HG03139 (cell line): ENCODE results near the gene FES.
"Not testable (repeated sequence)": the region's sequence is repeated elsewhere in the genome, so short reads cannot be mapped to it uniquely, and the experiment has no call there.

ENCODE experiments used
- ATAC-seq: cut with Tn5 transposase; IDR thresholded peaks from one replicate; pipeline ENCODE4 v1.9.1; 2021; ENCODE audit not compliant: unreplicated experiment

The FES gene

DNA sequence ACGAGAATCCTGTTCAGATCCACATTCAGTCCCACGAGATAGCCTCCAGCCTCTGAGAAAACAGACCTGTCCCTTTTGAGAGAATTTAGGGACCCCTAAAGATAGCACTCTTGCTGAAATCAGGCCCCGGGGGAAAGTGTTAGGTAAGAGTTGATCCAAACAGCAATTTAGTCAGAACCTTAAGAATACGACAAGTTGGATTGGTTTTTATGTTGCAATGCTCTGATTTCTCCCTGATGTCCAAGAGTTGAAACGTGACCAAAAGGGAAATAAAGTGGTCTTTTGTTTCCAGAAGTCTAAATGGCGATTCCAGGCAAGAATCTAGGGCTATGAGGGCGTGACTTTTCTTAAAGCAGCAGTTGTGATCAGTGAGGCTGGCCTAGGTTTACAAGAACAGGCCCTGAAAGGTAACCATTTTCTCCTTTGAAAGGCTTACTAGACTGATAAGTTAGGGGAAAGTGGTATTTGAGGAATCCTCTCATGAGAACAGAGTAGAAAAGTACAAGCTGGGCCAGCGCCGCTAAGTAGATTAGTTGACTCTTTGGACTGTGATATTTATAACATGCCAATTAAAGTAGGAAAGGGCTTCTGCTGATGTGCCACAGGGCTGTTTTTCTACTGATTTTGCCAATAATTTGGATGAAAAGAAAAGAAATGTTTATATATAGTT lies 23.7 kb downstream of the FES start:
- ATAC-seq = no peak

DNA sequence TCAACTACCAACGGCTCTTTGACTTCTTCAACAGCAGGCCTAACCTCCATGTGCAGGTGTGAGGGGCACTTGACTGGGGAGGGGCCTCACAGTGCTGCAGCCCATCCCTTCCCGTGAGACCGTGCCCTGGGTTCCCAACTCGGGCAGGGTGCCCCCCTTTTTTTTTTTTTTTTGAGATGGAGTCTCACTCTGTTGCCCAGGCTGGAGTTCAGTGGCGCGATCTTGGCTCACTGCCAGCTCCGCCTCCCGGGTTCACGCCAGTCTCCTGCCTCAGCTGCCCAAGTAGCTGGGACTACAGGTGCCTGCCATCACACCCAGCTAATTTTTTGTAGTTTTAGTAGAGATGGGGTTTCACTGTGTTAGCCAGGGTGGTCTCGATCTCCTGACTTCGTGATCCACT lies 25.1 kb downstream of the FES start:
- not testable (repeated sequence) for ATAC-seq

DNA sequence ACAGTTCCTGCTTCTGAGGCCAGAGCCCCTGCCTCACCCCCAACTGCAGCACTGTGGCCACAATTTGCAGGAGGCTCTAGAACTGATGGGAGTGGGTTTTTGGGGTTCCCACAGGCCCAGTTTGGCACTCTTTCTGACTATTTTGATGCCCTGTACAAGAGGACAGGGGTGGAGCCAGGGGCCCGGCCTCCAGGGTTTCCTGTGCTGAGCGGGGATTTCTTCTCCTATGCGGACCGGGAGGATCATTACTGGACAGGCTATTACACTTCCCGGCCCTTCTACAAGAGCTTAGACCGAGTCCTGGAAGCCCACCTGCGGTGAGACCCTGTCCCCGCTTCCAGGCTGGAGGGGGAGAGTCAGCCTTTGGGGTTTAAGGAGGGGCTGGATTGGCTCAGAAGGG lies 25.7 kb downstream of the FES start:
- no peak for ATAC-seq

DNA sequence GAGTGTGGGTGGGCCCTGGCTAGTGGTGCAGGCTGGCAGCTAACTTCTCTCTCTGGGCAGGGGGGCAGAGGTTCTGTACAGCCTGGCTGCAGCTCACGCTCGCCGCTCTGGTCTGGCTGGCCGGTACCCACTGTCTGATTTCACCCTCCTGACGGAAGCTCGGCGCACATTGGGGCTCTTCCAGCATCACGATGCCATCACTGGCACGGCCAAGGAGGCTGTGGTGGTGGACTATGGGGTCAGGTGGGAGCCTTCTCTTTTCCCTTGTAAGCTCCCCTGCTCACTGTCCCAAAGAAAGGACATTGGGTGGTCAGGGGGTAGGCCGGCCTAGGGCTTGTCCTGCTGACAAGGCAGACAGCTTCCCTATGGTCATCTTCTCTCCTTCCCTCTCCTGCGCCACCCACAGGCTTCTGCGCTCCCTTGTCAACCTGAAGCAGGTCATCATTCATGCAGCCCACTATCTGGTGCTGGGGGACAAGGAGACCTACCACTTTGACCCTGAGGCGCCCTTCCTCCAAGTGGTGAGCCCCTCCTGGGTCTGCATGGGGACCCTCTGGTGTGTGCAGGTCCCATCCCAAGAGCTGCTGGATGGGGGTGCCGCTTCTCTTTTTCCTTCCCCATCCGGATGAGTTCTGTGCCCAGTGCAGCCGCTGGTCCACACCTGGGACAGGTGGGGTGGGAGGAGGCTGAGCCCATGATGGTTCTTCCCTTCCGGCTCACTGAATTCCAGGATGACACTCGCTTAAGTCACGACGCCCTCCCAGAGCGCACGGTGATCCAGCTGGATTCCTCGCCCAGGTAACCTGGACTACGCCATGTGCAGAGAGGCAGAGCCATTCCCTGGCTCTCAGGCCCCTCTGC lies 26.4 kb downstream of the FES start:
- ATAC-seq = no peak

DNA sequence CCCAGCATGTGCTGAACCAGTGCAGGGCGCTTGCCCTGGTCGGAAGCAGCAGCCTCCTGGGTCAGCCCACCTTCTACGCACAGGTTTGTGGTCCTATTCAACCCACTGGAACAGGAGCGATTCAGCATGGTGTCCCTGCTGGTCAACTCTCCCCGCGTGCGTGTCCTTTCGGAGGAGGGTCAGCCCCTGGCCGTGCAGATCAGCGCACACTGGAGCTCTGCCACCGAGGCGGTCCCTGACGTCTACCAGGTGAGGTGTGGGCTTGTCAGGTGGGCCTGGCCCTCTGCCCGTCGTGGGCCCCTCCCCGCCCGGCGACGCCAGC lies 27.0 kb downstream of the FES start:
- ATAC-seq = no peak

DNA sequence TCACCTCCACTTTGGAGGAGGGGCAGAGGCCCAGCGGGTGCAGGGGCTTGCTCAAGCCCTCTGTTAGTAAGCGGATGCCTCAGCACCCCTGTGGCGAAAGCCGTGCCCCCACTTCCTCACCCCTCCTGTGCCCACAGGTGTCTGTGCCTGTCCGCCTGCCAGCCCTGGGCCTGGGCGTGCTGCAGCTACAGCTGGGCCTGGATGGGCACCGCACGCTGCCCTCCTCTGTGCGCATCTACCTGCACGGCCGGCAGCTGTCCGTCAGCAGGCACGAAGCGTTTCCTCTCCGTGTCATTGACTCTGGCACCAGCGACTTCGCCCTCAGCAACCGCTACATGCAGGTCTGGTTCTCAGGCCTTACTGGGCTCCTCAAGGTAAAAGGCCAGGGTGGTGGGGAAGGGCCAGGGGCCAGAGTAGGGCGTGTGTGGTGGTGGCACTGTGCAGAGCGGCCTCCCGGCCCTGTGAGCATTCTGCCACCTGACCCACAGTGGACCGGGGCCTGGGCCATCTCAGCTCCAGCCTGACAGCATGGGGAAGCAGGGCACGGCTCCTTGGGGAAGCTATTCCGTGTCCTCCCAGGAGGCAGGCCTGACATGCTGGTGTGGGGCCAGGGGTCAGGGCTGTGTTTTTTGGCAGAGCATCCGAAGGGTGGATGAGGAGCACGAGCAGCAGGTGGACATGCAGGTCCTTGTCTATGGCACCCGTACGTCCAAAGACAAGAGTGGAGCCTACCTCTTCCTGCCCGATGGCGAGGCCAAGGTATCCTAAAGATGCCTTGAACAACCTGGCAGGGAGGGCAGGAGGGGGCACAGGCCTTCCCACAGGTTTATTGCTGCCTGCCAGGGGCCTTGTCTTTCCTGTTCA lies 27.8 kb downstream of the FES start:
- ATAC-seq = no peak

DNA sequence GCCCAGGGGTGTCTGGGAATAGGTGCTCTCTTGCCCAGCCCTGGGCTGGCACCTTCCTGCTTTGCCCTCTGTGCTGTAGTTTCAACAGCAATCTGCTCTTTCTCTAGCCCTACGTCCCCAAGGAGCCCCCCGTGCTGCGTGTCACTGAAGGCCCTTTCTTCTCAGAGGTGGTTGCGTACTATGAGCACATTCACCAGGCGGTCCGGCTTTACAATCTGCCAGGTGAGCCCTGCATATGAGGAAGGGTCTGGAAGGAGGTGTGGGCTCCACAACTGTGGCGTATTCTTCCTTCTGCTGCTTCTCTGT lies 28.4 kb downstream of the FES start:
- no peak for ATAC-seq

DNA sequence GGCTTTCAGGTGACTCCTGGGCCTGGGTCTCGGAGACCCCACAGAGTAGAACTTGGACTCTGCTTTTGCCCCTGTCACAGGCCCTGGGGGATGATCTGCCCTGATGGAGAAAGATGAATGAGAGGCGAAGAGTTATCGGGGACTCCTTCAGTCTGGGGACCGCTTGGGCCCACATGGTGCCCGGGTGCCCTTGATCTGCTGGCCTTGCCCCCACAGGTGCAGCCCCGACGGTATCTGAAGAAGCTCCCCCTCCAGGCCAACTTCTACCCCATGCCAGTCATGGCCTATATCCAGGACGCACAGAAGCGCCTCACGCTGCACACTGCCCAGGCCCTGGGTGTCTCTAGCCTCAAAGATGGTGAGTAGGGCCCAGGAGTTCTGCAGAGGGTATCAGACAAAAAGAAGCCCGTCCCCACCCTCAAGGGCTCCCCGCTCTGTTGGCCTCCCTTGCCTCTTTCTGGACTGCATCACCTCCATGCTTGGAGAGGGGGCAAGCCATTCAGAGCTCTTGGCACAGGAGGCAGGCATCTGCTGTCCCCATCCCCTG lies 29.2 kb downstream of the FES start:
- no peak for ATAC-seq

DNA sequence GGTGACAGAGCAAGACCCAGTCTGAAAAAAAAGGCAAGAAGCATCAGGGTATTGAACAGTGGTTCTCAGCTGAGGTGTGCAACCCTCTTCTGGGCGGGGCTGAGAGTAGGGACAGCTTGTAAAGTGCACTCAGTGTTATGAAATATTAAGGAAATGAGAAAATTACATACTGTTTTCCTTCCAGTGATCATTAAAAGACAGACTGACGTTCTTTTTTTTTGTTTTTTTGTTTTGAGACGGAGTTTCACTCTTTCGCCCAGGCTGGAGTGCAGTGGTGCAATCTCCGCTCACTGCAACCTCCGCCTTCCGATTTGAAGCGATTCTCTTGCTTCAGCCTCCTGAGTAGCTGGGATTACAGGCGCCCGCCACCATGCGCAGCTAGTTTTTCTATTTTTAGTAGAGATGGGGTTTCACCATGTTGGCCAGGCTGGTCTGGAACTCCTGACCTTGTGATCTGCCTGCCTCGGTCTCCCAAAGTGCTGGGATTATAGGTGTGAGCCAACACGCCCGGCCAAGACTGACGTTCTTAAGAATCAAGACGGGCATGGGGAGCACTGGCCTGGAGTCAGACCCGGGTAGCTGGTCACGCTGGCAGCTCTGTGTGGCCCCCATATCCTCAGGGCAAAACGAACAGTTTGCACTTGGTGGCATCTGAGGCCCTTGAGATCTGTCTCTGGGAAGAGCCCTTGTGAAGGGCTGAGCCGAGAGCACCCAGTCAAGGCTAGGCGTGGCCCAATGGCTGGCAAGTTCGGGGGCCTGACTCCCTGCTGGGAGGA lies 30.2 kb downstream of the FES start:
- no peak for ATAC-seq

DNA sequence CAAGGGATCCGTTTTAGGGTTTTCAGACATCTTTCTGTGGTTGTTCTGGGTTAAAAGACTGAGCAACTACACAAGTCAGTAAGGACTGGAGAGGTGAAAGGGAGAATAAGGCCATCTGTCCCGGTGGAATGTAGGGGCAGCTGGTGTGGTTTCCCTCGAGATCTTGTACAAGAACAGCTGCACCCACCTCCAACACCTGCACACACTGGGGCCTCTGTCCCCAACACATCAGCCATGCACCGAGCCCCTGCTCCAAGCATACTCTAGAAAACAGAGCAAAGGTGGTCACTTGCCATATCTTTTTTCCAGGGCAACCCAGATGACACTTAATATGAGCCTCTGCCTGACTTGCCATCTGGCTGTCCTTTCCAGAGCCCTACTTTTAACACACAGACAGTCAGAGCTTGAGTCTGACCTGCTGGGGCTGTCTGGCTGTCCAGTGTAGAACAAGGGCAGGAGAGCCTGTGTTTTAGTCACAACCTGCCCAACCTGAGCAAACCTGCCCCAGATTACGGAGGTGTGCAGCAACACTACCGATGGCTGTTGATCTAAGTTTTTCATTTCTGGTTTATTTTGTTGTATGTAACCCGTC lies 31.0 kb downstream of the FES start:
- no peak for ATAC-seq

DNA sequence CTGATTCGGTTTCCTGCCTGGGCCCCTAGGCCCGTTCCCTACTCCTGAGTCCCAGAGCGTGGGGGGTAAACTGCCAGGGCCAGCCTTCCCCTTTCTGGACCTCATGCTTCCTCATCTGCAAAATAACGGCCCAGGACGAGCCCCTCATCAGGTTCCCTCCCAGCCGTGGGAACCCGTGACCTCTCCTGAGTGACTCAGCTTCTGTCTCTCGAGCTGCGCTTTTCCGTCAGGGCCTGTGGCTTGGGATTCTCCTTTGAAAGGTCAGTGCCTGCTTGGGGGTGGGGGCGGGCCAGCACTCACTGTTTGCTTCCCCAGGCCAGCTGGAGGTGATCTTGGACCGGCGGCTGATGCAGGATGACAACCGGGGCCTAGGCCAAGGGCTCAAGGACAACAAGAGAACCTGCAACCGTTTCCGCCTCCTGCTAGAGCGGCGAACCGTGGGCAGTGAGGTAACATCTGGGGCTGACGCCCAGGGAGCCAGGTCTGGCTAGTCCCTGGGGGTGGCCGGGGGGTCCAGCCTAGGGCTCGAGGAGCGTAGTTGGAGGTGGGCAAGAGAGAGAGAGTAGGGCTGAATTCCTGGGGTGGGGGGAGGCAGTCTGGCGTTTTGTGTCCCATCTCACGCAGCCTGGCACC lies 31.6 kb downstream of the FES start:
- no peak for ATAC-seq

DNA sequence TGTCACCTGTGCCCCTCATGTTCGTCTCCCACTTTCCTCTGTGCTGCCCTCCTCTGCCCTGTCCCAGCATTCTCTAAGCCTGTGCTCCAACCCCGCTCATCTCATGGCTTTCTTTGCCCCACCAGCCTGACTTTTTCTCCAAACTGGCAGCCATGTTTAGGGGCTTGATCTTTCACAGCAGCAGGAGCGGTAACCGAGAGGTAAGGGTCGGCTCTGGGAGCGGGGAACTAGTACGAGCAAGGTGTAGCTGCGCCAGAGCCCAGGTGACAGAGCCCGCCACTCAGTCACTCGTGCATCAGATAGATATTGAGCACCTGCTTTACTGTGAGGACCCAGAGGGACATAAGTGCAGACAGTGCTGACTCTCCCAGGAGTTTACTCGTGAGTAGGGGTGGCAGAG lies 32.2 kb downstream of the FES start:
- ATAC-seq = no peak

DNA sequence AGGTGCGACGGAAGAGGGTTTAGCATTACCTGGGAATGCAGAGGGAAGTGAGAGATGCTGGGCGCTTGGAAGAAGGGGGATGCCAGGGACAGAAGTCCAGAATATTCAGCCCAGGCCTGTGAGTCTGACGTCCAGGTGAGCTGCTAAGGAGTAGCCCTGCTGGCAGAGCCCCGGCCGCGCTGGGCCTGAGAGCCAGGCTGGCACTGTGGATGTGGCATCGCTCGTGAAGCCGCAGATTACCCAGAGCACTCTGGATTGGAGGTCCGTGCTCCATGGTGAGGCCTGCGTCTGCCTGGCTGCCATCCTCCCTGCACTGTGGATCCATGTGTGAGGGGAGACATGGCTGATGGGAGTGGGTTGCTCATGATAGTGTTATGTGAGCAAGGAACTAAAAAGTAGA lies 33.3 kb downstream of the FES start:
- no peak for ATAC-seq

DNA sequence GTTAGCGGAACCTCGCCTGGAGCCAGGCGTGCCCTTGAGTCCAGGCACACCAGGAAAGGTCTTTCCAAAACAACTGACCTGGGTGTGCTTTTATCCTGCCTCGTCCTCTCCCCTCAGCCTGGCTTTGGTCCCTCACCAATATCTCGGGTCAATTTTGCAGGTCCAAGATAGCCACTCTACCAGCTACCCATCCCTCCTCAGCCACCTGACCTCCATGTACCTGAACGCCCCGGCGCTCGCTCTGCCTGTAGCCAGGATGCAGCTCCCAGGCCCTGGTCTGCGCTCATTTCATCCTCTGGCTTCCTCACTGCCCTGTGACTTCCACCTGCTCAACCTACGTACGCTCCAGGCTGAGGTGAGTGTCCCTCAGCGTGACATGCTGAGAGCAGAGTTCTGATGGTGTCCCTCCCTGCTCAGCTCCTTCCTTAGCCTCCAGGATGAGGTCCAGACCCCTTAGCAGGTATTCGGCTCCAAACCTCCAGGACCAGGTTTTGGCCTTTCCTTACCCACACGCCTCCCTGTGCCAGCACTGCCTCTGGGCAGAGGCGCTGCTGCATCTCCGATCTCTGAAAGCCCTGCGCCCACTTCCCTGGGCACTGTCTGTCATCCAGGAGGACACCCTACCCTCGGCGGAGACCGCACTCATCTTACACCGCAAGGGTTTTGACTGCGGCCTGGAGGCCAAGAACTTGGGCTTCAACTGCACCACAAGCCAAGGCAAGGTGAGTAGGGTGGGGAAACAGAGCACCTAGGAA lies 33.9 kb downstream of the FES start:
- ATAC-seq = no peak

DNA sequence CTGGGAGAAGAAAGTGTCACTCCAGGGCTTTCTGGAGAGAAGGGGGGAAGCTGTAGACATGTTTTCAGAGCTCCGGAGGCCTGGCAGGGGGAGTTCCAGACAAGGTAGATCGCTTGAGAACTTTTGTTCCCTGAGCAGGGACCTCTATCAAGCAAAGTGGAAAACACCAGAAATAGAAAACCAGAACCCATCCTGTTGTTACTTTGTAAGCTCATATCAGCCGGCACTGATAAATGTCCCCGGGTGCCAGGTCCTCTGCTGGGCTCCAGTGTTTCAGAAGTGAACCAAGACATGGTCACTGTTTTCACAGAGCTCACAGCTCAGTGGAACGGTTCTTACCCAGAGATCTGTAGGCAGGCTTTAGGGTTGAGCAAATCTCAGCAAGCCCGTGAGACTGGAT lies 34.5 kb downstream of the FES start:
- ATAC-seq = no peak

DNA sequence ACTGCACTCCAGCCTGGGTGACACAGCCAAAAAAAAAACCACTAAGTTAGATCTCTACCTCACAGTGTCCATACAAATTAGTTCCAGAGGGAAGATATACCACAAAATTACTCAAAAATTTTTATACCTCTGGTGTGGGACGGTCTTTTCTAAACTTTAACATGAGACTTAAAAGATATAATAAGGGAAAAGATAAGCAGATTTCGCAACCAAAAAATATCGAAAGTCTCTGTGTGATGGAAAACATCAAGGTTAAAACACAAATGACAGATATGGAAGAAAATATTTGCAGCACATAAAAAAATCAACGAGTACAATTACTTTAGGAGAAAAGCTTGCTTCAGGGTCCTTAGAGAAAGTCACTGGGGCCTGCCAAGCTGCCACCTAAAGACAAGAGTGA lies 37.6 kb downstream of the FES start:
- ATAC-seq = no peak

DNA sequence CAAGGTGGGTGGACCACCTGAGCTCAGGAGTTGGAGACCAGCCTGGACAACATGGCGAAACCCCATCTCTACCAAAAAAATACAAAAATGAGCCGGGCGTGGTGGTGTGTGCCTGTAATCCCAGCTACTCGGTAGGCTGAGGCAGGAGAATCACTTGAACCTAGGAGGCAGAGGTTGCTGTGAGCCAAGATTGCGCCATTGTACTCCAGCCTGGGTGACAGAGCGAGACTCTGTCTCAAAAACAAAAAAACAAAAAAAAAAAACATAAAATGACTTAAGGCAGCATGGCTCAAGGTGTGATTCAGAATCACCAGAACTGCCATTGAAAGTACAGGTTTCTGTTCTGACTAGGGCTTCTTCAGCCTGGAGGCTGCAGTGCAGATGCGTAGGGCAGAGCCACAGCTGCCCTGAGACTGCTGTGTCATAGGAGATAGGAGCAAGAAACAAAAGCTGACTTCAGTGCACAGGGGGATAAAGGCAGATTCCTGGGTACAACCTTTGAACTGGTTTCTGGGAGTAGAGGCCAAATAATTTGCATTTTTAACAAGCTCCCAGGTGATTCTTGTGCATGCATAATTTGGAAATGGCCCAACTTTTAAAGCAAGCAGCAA lies 38.5 kb downstream of the FES start:
- peak; percentile 51 for ATAC-seq

DNA sequence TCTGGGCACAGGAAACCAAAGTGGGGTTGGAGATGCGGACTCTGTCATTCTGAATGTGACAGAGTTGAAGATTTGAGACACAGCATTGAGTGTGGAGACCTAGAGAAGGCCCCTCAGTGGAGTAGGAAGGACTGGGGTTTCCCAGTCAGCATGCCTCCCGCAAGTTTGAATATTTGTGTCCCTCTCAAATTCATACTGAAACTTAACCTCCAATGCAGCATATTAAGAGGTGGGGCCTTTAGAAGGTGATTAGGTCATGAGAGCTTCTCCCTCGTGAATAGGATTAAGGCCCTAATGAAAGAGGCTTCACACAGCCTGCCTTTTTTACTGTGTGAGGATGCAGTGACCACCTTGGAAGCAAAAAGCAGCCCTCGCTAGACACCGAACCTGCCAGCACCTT lies 40.1 kb downstream of the FES start:
- ATAC-seq = peak; percentile 72

DNA sequence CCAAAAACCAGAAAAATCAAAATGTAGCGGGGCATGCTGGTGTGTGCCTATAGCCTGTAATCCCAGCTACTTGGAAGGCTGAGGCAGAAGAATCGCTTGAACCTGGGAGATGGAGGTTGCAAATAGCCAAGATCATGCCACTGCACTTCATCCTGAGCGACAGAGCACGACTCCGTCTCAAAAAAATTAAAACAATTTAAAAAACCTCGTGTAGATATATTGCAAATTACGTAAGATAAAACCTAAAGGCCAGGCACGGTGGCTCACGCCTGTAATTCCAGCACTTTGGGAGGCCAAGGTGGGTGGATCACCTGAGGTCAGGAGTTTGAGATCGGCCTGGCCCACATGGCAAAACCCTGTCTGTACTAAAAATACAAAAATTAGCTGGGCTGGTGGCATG lies 42.5 kb downstream of the FES start:
- ATAC-seq = not testable (repeated sequence)
